ENCODE results near the gene C12orf54.
"Not testable (repeated sequence)": the region's sequence is repeated elsewhere in the genome, so short reads cannot be mapped to it uniquely, and the experiment has no call there.

C12orf54 gene

GRCh38 chr12:48510111-48510510 lies 27.8 kb downstream of the C12orf54 start:
- DNase-seq, result no peak

GRCh38 chr12:48512855-48513254 lies 30.6 kb downstream of the C12orf54 start:
- DNase-seq, result no peak

- DNase-seq, result no peak
Observed at GRCh38 chr12:48514728-48515127, 32.4 kb downstream of the C12orf54 start.

GRCh38 chr12:48520381-48520780 lies 38.1 kb downstream of the C12orf54 start:
- not testable (repeated sequence) for DNase-seq

GRCh38 chr12:48525332-48525731 lies 43.0 kb downstream of the C12orf54 start, which contains the start of gene OR8S1:
TSS of gene OR8S1 (plus strand) at chr12:48525632. CDS start at chr12:48525632, 0 bp downstream.
- no peak for DNase-seq

GRCh38 chr12:48527891-48528670 lies 45.8 kb downstream of the C12orf54 start:
- no peak for DNase-seq

- DNase-seq, result no peak
Observed at GRCh38 chr12:48532601-48533000, 50.3 kb downstream of the C12orf54 start.

- DNase-seq, result no peak
Observed at GRCh38 chr12:48536602-48537001, 54.3 kb downstream of the C12orf54 start.

- DNase-seq, result peak; percentile 46 to 70 (median 53)
Observed at GRCh38 chr12:48542300-48542928, 60.1 kb downstream of the C12orf54 start.

GRCh38 chr12:48545833-48546469 lies 63.7 kb downstream of the C12orf54 start:
- DNase-seq, result no peak

All from suppressor macrophage (primary cell).